HG02840 (cell line): ENCODE data around the gene LRP1.

Experiments used
- ATAC-seq: cut with Tn5 transposase; IDR thresholded peaks from one replicate; pipeline ENCODE4 v1.9.1; 2021; ENCODE audit warnings: mild to moderate bottlenecking, moderate library complexity, moderate number of reproducible peaks; ENCODE audit not compliant: unreplicated experiment, low FRiP score

The LRP1 gene

DNA sequence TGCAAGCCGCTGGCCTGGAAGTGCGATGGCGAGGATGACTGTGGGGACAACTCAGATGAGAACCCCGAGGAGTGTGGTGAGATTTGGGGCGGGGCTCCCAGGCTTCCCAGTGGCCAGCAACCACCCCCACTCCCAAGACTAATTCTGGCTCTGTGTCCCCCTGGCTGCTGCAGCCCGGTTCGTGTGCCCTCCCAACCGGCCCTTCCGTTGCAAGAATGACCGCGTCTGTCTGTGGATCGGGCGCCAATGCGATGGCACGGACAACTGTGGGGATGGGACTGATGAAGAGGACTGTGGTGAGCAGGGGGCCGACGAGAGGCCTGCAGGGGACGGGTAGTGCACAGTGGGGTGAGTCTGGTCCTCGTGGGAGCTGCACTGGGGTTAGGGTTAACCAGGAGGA, 76.2 kb downstream of the LRP1 start:
- no peak for ATAC-seq

DNA sequence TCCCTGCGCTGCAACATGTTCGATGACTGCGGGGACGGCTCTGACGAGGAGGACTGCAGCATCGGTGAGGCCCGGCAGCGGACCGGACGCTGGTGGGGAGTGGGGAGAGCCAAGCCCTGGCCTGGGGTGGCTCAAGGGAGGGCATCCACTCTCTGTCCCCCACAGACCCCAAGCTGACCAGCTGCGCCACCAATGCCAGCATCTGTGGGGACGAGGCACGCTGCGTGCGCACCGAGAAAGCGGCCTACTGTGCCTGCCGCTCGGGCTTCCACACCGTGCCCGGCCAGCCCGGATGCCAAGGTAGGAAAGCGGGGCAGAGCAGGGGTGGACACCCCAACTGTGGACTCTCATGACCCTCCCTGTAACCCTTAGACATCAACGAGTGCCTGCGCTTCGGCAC, 76.9 kb downstream of the LRP1 start:
- no peak for ATAC-seq

DNA sequence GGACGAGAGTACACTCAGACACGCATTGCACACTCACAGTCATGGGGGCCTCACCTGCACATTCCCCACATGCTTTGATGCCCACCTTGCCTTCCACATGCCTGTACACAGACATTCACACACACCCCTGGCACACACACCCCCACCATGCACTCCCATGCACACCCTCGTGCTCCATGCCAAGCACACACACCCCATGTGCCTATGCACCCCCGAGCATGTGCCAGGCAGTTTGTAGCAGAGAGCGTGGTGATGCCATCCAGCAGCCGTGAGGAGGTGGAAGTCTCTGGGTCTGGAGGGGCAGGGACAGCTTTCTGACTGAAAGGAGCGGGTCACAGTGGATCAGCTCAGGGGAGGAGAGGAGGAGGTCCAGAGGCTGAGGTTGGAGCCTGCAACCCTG, 77.6 kb downstream of the LRP1 start:
- no peak for ATAC-seq

DNA sequence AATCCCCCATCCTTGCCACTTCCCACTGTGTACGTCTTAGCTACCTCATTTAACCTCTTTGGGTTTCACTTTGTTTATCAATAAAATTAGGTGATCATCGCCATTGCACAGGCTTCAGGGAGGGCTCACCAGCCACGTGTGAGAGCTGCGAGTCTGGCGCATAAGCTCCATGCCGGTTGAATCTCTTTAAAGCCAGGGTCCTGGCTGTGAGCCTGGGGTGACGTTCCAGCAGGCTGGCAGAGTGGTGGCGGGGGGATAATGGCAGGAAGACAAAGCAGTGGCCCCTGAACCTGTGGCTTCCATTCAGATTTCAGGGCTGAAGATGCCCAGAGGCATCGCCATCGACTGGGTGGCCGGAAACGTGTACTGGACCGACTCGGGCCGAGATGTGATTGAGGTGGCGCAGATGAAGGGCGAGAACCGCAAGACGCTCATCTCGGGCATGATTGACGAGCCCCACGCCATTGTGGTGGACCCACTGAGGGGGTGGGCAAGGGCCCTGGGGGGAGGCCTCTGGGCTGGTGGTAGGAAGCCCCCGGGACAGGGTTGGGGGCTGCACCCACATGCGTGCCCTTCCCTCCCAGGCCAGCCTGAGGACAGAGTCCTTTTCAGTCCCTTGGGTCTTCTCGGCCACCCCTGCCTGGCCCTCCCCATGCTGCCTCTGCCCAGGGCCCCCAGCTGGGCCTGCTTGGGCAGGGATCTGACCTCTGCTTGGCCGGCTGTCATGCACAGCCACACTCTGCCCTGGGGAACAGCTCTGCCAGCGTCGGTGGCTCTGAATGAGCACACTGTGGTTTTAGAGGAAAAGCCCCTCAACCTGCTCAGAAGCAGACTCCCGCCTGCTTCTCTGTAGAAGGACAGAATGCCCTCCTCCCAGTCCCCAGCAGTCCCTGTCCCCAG, 79.7 kb downstream of the LRP1 start:
- ATAC-seq: no peak

DNA sequence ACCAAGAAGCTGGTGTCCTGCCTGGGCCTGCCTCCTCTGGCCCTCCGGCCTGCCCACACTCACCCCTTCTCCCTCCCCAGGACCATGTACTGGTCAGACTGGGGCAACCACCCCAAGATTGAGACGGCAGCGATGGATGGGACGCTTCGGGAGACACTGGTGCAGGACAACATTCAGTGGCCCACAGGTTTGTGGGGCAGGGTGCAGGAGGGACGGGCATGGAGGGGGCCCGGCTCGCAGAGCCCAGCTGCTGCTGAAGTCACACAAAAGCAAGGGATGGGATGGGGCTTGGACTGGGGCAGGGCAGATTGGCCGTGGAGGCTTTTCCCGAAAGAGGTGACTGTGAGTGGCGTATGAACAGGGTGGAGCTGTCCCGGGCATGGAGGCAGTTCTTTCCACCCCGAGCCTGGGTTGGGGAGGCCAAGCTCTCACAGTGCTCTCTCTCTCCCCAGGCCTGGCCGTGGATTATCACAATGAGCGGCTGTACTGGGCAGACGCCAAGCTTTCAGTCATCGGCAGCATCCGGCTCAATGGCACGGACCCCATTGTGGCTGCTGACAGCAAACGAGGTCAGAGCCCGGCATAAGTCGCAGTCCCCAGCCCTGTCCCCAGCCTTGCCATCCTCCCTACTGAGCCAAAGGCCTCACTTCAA, 80.5 kb downstream of the LRP1 start:
- ATAC-seq: no peak

DNA sequence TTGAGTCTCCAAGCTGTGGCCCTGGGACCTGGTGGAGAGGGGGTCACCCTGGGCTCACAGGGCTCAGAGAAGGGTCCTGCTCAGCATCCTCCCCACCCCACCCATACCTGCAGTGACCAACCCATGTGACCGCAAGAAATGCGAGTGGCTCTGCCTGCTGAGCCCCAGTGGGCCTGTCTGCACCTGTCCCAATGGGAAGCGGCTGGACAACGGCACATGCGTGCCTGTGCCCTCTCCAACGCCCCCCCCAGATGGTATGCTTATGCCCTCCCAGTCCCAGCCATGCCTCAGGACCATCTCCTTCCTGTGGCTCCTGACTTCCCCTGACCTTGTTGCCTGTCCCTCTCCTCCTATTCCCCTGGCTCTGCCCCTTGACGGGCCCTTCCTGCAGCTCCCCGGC, 81.6 kb downstream of the LRP1 start:
- ATAC-seq: no peak

DNA sequence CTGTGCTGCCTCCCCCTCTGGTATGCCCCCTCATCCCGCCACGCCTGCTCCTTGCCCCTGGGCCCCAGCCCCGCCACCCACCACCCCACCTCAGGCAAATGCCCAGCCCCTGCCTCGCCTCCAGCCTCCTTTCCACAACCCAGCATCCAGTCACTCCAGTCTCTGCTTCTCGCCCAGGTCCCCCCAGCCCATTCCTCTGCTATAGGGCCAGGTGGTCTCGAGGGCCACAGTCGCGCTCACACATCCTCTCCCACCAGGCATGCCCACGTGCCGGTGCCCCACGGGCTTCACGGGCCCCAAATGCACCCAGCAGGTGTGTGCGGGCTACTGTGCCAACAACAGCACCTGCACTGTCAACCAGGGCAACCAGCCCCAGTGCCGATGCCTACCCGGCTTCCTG, 82.2 kb downstream of the LRP1 start:
- ATAC-seq: no peak

DNA sequence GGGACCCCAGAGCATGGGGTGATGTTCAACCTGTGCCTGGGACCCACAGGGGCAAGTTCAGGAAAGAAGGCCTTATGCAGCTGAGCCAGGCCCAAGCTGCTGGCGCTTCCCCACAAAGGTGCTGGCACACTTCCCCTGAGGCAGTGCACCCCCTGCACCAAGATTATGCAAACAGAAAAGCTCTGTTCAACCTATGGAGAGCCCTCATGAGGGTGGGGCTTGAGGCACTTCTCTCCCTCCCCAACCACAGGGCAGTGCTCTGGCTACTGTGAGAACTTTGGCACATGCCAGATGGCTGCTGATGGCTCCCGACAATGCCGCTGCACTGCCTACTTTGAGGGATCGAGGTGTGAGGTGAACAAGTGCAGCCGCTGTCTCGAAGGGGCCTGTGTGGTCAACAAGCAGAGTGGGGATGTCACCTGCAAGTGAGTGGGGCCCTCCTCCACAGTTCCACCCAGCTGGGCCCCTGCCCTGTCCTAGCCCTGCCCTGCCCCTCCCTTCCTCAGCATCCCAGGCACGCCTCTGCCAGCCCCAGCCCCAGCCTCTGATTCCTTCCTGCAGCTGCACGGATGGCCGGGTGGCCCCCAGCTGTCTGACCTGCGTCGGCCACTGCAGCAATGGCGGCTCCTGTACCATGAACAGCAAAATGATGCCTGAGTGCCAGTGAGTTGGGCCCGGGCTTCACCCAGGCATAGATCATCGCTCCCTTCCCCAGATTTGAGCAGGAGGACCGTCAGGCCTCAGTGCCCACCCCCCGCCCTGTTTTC, 82.8 kb downstream of the LRP1 start:
- no peak for ATAC-seq

DNA sequence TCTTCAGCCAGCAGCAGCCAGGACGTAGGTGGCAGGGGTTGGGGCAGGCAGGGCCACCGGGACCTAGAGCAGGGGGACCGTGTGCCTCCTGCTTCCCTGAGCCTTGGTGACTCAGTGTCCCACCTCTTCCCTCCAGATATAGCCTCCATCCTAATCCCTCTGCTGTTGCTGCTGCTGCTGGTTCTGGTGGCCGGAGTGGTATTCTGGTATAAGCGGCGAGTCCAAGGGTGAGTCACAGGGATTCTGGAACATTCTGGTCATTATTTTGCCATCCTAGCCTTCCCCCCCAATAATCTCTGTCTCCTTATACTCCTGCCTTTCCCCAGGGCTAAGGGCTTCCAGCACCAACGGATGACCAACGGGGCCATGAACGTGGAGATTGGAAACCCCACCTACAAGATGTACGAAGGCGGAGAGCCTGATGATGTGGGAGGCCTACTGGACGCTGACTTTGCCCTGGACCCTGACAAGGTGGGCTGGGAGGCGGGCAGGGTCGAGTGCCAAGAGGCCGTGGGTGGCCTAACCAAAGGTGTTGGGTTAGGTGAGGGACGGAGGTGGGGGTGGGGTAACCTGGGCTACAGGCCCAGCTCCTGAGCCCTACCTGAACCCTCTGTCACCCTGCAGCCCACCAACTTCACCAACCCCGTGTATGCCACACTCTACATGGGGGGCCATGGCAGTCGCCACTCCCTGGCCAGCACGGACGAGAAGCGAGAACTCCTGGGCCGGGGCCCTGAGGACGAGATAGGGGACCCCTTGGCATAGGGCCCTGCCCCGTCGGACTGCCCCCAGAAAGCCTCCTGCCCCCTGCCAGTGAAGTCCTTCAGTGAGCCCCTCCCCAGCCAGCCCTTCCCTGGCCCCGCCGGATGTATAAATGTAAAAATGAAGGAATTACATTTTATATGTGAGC, 83.8 kb downstream of the LRP1 start:
- ATAC-seq: no peak

DNA sequence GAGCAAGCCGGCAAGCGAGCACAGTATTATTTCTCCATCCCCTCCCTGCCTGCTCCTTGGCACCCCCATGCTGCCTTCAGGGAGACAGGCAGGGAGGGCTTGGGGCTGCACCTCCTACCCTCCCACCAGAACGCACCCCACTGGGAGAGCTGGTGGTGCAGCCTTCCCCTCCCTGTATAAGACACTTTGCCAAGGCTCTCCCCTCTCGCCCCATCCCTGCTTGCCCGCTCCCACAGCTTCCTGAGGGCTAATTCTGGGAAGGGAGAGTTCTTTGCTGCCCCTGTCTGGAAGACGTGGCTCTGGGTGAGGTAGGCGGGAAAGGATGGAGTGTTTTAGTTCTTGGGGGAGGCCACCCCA, 84.4 kb downstream of the LRP1 start:
- no peak for ATAC-seq

DNA sequence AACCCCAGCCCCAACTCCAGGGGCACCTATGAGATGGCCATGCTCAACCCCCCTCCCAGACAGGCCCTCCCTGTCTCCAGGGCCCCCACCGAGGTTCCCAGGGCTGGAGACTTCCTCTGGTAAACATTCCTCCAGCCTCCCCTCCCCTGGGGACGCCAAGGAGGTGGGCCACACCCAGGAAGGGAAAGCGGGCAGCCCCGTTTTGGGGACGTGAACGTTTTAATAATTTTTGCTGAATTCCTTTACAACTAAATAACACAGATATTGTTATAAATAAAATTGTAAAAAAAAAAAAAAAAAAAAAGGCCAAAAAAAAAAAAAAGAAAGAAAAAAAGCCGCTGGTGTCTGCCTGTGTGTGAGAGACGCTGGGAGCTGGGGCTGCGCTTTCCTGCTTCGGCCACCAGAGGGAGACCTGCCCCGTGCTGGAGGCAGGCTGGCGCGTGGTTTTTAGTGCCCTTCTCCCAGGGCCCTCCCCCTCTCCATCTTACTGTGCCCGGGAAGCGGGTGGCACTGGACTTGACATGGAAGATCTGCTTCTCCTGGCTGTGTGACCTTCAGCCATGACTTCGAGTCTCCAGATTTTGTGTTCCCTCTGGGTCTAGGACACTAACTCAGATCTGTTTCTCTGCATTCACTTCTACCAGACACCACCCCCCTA, 84.9 kb downstream of the LRP1 start:
- no peak for ATAC-seq

DNA sequence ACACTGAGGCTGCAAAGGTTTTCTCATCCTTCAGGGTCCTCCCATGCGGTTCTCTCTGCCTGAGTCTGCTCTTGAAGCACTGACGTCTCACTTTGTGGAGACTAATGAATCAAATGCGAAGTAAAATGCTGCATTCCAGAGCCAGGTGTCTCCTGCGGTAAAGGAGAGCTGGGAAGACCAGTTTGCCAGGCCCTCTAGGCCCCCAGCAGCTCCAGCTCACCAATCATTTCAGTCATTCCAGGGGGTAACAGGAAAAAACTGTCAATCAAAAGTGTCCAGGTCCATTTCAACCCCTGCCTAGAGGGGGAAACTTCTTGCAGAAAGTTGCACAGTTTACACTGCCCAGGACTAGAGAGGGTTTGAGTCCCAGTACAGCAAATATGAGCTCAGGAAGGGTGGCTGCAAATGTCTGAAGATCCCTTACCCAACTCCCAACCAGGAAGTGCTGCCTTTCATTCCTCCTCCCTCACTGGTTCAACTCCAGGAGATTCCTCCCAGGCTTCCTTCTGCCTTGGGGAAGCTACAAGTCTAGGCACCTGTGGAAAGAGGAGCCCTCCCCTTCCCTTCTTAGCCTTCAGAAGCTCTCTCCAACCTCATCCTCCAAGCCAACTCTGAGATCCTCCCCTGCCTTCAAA, 85.6 kb downstream of the LRP1 start:
- no peak for ATAC-seq

DNA sequence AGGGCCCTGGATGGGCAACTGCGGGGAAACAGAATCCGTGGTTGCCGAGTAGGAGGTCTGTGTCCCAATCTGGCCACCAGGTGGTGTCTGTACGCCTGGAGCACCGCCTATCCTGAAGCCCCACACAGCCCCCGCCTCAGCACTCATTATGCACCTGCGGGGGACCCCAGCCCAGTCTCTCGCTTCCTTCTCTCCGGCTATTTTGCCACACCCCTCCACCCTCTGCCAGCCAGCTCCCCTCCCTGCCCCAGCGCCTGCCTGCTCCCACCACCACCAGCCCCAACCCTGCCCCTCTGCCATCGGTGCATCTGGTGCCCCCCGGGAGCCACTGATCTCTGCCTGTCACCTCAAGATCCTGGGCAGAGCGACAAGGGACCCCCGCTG, 86.1 kb downstream of the LRP1 start:
- ATAC-seq: no peak

DNA sequence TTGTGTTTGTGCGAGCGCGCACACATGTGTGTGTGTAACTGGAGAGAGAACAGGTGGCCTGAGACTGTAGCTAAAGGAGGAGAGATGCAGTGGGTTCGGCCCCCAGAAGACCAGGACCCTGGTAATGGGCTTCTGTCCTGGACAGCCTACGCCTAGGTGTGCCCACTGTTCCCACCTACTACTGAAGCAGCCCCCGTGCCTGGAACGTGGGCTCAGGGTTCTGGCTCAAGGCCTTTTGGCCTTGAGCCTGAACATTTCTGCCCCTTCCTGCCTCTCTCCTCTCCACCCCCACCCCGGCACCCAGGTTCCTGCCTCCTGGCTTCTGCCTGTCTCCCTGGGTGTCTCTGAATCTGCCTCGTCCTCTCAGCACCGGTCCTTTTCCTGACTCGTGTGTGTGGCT, 86.8 kb downstream of the LRP1 start:
- no peak for ATAC-seq

DNA sequence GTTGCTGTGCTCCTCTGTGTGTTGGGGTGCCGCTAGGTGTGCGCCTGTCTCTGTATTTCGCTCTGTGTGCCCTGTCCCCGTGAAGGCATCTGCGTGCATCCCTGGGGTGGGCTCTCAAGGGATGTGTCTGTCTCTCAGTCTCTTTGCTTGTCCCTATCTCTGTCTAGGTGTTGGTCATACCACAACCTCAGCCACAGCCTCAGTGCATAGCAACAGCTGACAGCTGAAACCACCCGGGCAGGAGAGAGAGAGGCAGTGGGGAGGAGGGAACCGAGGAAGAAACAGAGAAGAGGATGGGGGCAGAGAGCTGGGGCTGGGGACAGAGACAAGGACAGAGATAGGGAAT, 87.4 kb downstream of the LRP1 start:
- peak; percentile 42 for ATAC-seq

DNA sequence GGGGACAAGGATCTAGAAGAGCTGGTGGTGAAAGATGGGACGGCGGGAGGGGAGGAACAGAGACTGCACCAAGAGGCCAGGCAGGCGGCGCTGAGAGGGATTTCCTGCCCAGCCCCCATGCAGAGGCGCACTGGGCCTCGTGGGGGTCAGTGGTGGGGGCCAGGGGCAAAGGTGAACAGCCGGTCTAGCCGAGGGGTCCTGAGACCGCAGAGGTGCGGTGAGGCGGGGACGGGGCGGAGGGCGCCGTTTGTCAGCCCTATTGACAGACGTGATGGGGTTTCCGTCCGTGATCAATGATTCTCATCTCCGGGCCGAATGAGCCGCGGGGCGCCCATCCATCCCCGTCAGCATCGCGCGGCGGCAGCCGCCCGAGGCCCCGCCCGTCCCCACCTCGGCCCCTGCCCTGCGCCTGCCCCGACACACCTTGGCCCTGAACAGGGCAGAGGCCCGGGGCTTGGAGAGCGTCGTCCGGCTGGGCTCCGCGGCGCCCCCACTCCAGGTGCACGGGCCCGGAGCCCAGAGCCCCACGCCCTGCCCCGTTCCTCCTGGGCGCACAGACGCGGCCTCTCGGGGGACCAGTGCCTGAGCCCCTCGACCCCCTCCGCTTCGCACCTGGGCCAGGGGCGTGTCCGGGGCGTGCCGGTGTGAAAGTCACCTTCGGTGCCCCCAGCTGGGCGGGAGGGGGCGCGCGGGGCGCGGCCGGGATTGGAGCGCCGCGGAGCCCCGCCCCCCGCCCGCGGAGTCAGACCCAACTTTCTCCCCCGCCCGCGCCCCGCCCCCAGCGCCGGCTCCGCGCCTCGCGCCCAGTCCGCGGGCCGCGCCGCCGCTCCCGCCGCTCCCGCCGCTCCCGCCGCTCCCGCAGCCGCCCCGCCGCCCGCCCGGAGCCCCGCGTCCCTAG, 88.0 kb downstream of the LRP1 start, which contains the start of gene NXPH4:
Gene NXPH4 (plus strand): TSS at position 781 of the 898 bp plus-strand sequence. CDS start 176 bp downstream, outside the sequence.
- peak; percentile 17 for ATAC-seq

DNA sequence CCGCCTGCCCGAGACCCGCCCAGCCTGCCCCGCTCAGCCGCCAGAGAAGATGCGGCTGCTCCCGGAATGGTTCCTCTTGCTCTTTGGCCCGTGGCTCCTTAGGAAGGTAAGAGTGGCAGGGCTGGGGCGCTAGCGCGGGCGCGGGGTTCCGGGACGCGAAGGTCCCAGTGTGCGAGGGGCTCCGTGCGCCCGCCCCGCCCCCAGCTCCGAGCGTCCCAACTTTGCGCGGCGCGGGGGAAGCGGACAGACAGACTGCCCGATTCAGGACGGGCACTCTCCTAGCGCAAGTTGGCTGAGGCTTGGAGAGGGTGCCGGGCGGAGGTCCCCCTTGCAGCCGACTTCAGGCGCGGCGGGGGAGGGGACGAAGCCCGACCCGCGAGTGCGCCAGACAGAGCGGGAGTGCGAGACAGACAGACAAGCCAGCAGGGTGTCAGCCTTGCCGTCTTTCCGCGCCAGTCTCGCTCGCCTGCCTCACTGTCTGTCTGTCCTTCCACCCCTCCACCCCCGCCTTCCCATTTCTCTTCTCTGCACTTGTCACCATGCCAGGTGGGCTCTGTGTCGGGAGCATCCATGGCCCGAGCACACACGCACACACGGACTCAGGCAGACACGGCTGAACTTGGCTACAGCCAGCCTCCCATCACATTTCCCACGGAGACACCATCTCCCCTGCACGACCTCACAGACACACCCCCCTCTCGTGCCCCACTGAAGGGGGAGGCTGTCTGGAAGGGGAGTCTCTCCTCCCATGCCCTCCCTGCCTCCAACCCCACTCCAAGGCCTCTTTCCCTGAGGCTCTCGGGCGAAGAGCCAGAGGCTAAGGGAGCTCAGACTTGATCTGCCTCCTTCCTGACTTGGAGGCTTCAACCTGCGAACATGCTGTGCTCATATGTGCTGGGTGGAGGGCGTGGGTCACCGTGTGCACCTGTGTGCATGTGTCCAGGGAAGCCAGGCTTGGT, 88.9 kb downstream of the LRP1 start:
- ATAC-seq: no peak
